Measurements from ENCODE around the gene CALML3.
A peak's percentile ranks its signal among the peaks of the same experiment; 100 is the strongest.

The CALML3 gene

GRCh38 chr10:5573968-5574641, 49.3 kb downstream of the CALML3 start:
- DNase-seq, result no peak

GRCh38 chr10:5574642-5575131, 49.9 kb downstream of the CALML3 start:
- DNase-seq, result no peak

GRCh38 chr10:5575144-5575481, 50.4 kb downstream of the CALML3 start:
- DNase-seq, result no peak

- peak; percentile 1 for DNase-seq
These were observed 50.9 kb downstream of the CALML3 start for GRCh38 chr10:5575482-5576153.

GRCh38 chr10:5576154-5576748, 51.5 kb downstream of the CALML3 start:
- peak; percentile 1 for DNase-seq
